ENCODE data around the gene BLVRA. TPM values are rescaled to one million over a fixed set of nuclear protein-coding genes. Genes with fewer than 3 reads are reported as not detected.

BLVRA gene
- total RNA-seq, 2 experiments from 2014 or later: 36.1 to 36.3 TPM

GRCh38 chr7:43843296-43843695, 84.8 kb downstream of the BLVRA start:
- Mint-ChIP-seq H3K9me3 (no peaks in the 10 kb centered on the region), H3K36me3 (no peaks in the 10 kb centered on the region), H3K4me1 (peaks cover 6% of the 10 kb centered on the region), H3K4me3 (no peak overlapping the region), H3K27ac (no peak overlapping the region), H3K27me3 (peaks cover 13% of the 10 kb centered on the region)
- no peak for DNase-seq

- H3K27ac Mint-ChIP-seq: no peak overlapping the region
- no peaks in the 10 kb centered on the region for H3K9me3 Mint-ChIP-seq
- H3K4me3 Mint-ChIP-seq: no peak overlapping the region
- DNase-seq: no peak
- peaks cover 13% of the 10 kb centered on the region for H3K27me3 Mint-ChIP-seq
- no peaks in the 10 kb centered on the region for H3K4me1 Mint-ChIP-seq
- no peaks in the 10 kb centered on the region for H3K36me3 Mint-ChIP-seq
These were observed 85.8 kb downstream of the BLVRA start for GRCh38 chr7:43844257-43844656.

- Mint-ChIP-seq H3K27ac (no peak overlapping the region), H3K36me3 (no peaks in the 10 kb centered on the region), H3K9me3 (no peaks in the 10 kb centered on the region), H3K4me3 (no peak overlapping the region), H3K4me1 (no peaks in the 10 kb centered on the region), H3K27me3 (peaks cover 13% of the 10 kb centered on the region)
- no peak for DNase-seq
These were observed 86.2 kb downstream of the BLVRA start for GRCh38 chr7:43844662-43845061.

- Mint-ChIP-seq H3K27ac (no peak overlapping the region), H3K4me3 (no peak overlapping the region), H3K4me1 (no peaks in the 10 kb centered on the region), H3K9me3 (no peaks in the 10 kb centered on the region), H3K36me3 (no peaks in the 10 kb centered on the region), H3K27me3 (peaks cover 13% of the 10 kb centered on the region)
- no peak for DNase-seq
These were observed 89.0 kb downstream of the BLVRA start for GRCh38 chr7:43847496-43847895.

- H3K9me3 Mint-ChIP-seq: no peaks in the 10 kb centered on the region
- H3K27me3 Mint-ChIP-seq: peaks cover 10% of the 10 kb centered on the region
- no peaks in the 10 kb centered on the region for H3K4me1 Mint-ChIP-seq
- H3K36me3 Mint-ChIP-seq: no peaks in the 10 kb centered on the region
- DNase-seq: no peak
- no peak overlapping the region for H3K4me3 Mint-ChIP-seq
- H3K27ac Mint-ChIP-seq: no peak overlapping the region
These were observed 90.6 kb downstream of the BLVRA start for GRCh38 chr7:43849047-43849446.

GRCh38 chr7:43850348-43851116, 92.1 kb downstream of the BLVRA start:
- no peak overlapping the region for H3K27ac Mint-ChIP-seq
- no peaks in the 10 kb centered on the region for H3K4me1 Mint-ChIP-seq
- no peaks in the 10 kb centered on the region for H3K9me3 Mint-ChIP-seq
- H3K27me3 Mint-ChIP-seq: peaks cover 10% of the 10 kb centered on the region
- no peak for DNase-seq
- H3K4me3 Mint-ChIP-seq: no peak overlapping the region
- no peaks in the 10 kb centered on the region for H3K36me3 Mint-ChIP-seq

GRCh38 chr7:43851805-43852204, 93.3 kb downstream of the BLVRA start:
- DNase-seq: no peak
- no peak overlapping the region for H3K4me3 Mint-ChIP-seq
- no peaks in the 10 kb centered on the region for H3K36me3 Mint-ChIP-seq
- no peaks in the 10 kb centered on the region for H3K9me3 Mint-ChIP-seq
- no peak overlapping the region for H3K27ac Mint-ChIP-seq
- H3K27me3 Mint-ChIP-seq: peaks cover 10% of the 10 kb centered on the region
- no peaks in the 10 kb centered on the region for H3K4me1 Mint-ChIP-seq

- Mint-ChIP-seq H3K36me3 (no peaks in the 10 kb centered on the region), H3K27me3 (no peaks in the 10 kb centered on the region), H3K4me3 (no peak overlapping the region), H3K27ac (no peak overlapping the region), H3K9me3 (no peaks in the 10 kb centered on the region), H3K4me1 (no peaks in the 10 kb centered on the region)
- no peak for DNase-seq
These were observed 96.7 kb downstream of the BLVRA start for GRCh38 chr7:43855176-43855575.

GRCh38 chr7:43856316-43856715, 97.8 kb downstream of the BLVRA start:
- DNase-seq: no peak
- H3K36me3 Mint-ChIP-seq: no peaks in the 10 kb centered on the region
- no peaks in the 10 kb centered on the region for H3K9me3 Mint-ChIP-seq
- H3K4me3 Mint-ChIP-seq: no peak overlapping the region
- no peaks in the 10 kb centered on the region for H3K4me1 Mint-ChIP-seq
- no peak overlapping the region for H3K27ac Mint-ChIP-seq
- no peaks in the 10 kb centered on the region for H3K27me3 Mint-ChIP-seq

Other genes with a start within 250 kb of the BLVRA start
- 10 to 100 TPM; 53.2 to 53.8 TPM for gene STK17A, start 175.6 kb upstream of the BLVRA start, total RNA-seq
- 10 to 100 TPM; 82.1 to 84.1 TPM for gene COA1, start 29.2 kb upstream of the BLVRA start, total RNA-seq
- gene MRPS24, start 110.8 kb downstream of the BLVRA start, total RNA-seq: 100 to 1,000 TPM; 142 to 152 TPM
- gene URGCP, start 147.9 kb downstream of the BLVRA start, total RNA-seq: 10 to 100 TPM; 24.3 to 26.1 TPM
- 10 to 100 TPM; 12.1 to 12.7 TPM for gene UBE2D4, start 167.8 kb downstream of the BLVRA start, total RNA-seq
- gene SPDYE1, start 239.2 kb downstream of the BLVRA start, total RNA-seq: not detected

All from activated naive CD8-positive, alpha-beta T cell treated with anti-CD3 and anti-CD28 coated beads for 36 hours (primary cell).